ENCODE measurements around the gene TRAM2. TPM values are rescaled to one million over a fixed set of nuclear protein-coding genes. Genes with fewer than 3 reads are reported as not detected.
"Not testable (repeated sequence)": the region's sequence is repeated elsewhere in the genome, so short reads cannot be mapped to it uniquely, and the experiment has no call there.

TRAM2 gene
- total RNA-seq, 1 donor from 2014 or later, result 10.4 TPM

DNA sequence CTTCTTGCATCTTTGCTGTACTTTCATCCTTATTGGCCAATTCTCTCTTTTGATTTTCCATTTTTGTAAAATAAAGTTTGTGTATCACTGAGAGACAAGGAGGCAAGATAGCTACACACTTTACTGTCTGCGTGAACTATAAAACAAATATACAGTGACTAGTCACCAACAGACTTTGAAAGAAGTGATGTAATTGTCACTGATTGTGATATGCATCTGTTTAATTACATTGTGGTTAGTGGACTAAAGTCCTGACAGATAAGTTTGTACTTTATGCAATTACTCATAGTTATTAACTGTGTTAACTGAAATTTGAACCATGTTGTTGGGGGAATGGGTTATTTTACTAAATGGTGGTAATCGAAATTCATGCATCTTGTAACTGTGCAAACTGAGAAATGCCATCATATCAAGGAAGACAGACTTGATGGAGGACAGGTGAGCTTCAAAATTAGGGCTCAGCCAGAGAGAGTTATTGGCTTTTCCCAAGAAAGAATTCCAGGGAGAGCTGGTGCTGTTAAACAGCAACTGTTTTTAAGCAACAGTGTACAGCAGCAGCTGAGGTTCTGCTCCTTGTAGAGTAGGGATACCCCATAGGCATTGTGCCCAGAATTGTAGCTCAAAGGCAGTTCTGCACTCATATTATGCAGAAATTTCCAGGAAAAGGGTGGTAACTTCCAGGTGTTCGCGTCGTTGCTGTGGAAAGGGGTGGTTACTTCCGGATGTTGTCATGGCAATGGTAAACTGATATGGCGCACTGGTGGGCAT is 93.8 kb downstream of the TRAM2 start:
- intact Hi-C loops (cut with micrococcal nuclease), result no loop called here
- ATAC-seq, result no peak

GRCh38 chr6:52475307-52475706 is 101.6 kb downstream of the TRAM2 start:
- intact Hi-C loops (cut with micrococcal nuclease), result no loop called here
- no peak for ATAC-seq
- no peak for DNase-seq

More for the DNA sequence above, 93.8 kb downstream of the TRAM2 start:
- DNase-seq, result no peak

DNA sequence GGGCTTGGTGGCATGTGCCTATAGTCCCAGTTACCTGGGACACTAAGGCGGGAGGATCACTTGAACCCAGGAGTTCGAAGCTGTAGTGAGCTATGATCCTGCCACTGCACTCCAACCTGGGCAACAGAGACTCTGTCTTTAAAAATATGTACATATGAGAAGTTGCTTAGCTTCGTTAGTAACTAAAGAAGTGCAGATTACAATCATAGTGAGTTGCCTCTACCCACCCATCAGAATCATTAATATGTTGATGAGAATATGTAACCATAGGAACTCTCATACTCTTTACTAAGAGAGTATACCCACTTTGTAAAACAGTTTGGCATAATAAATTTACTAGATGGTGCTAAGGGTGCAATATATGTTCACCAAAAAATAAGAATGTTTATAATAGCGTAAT is 102.7 kb downstream of the TRAM2 start:
- intact Hi-C loops (cut with micrococcal nuclease), result no loop called here
- ATAC-seq, result no peak

GRCh38 chr6:52461194-52461593 is 115.7 kb downstream of the TRAM2 start:
- intact Hi-C loops (cut with micrococcal nuclease); ATAC-seq; DNase-seq: not testable (repeated sequence)

More for the DNA sequence above, 102.7 kb downstream of the TRAM2 start:
- DNase-seq, result no peak

GRCh38 chr6:52457096-52457495 is 119.8 kb downstream of the TRAM2 start:
- ATAC-seq, result no peak
- no peak for DNase-seq
- intact Hi-C loops (cut with micrococcal nuclease), result no loop called here

- no peak for DNase-seq
- no peak for ATAC-seq
- intact Hi-C loops (cut with micrococcal nuclease), result no loop called here
Observed at GRCh38 chr6:52454556-52454955, 122.3 kb downstream of the TRAM2 start.

Other genes starting within 250 kb of the TRAM2 start
- 1.8 TPM for gene PAQR8, start 214.9 kb downstream of the TRAM2 start, total RNA-seq
- 6.2 TPM for gene EFHC1, start 156.7 kb downstream of the TRAM2 start, total RNA-seq
- gene TMEM14A, start 94.1 kb upstream of the TRAM2 start, total RNA-seq, result 8.8 TPM
- gene GSTA2, start 186.4 kb upstream of the TRAM2 start, total RNA-seq, result not detected
- gene GSTA1, start 226.8 kb upstream of the TRAM2 start, total RNA-seq, result not detected